GM23248 (cell line): Measurements from ENCODE around the gene TCEAL5. TPM values are rescaled to one million over a fixed set of nuclear protein-coding genes. Genes with fewer than 3 reads are reported as not detected.
"Not testable (repeated sequence)": the region's sequence is repeated elsewhere in the genome, so short reads cannot be mapped to it uniquely, and the experiment has no call there.

Source experiments
- DNase-seq: peaks from one replicate; pipeline ENCODE4 v3.0.0-alpha.2; 2015
- H2AFZ ChIP-seq: fragments of 200-600 bp; sonication (generic); 2 replicates; pipeline ENCODE4 v1.6.1; 2016; ENCODE audit warnings: antibody characterized with exemption
- H3F3A ChIP-seq: fragments of 200-600 bp; sonication (generic); 2 replicates; pipeline ENCODE4 v1.6.1; 2016; ENCODE audit warnings: mild to moderate bottlenecking, antibody characterized with exemption, mixed run types; ENCODE audit not compliant: insufficient read depth
- H3K27ac ChIP-seq: fragments of 200-600 bp; sonication (generic); 2 replicates; pipeline ENCODE4 v1.5.1; 2016; ENCODE audit warnings: mild to moderate bottlenecking
- H3K27me3 ChIP-seq: fragments of 200-600 bp; sonication (generic); replicated peaks from 2 replicates; pipeline ENCODE4 v1.6.1; 2016; ENCODE audit warnings: mild to moderate bottlenecking; ENCODE audit not compliant: insufficient read depth
- H3K36me3 ChIP-seq: fragments of 200-600 bp; sonication (generic); 2 replicates; pipeline ENCODE4 v1.6.1; 2016; ENCODE audit warnings: low read depth, mild to moderate bottlenecking
- H3K4me1 ChIP-seq: fragments of 200-600 bp; sonication (generic); 2 replicates; pipeline ENCODE4 v1.6.1; 2016; ENCODE audit warnings: mild to moderate bottlenecking; ENCODE audit not compliant: insufficient read depth
- H3K4me2 ChIP-seq: fragments of 200-600 bp; sonication (generic); one replicate; pipeline ENCODE4 v1.6.1; 2016; ENCODE audit warnings: mild to moderate bottlenecking; ENCODE audit not compliant: unreplicated experiment
- H3K4me3 ChIP-seq: fragments of 200-600 bp; sonication (generic); 2 replicates; pipeline ENCODE4 v1.5.1; 2016; ENCODE audit warnings: mild to moderate bottlenecking
- H3K79me2 ChIP-seq: fragments of 200-600 bp; sonication (generic); 2 replicates; pipeline ENCODE4 v1.6.1; 2016; ENCODE audit warnings: mild to moderate bottlenecking; ENCODE audit not compliant: insufficient read depth
- H3K9ac ChIP-seq: fragments of 200-600 bp; sonication (generic); 2 replicates; pipeline ENCODE4 v1.6.1; 2016; ENCODE audit warnings: mild to moderate bottlenecking
- H3K9me2 ChIP-seq: fragments of 200-600 bp; sonication (generic); 2 replicates; pipeline ENCODE4 v1.6.1; 2016; ENCODE audit warnings: mixed run types, mild to moderate bottlenecking, moderate library complexity; ENCODE audit not compliant: insufficient read depth
- H3K9me3 ChIP-seq: fragments of 200-600 bp; sonication (generic); one replicate; pipeline ENCODE4 v1.6.1; 2017; ENCODE audit warnings: low read depth
- H4K20me1 ChIP-seq: fragments of 200-600 bp; sonication (generic); 2 replicates; pipeline ENCODE4 v1.6.0; 2016; ENCODE audit not compliant: insufficient read depth
- EZH2 ChIP-seq: fragments of 200-600 bp; sonication (generic); IDR thresholded peaks from 2 replicates; pipeline ENCODE4 v1.6.1; 2018; ENCODE audit warnings: antibody characterized with exemption, mild to moderate bottlenecking; ENCODE audit not compliant: insufficient read depth, poor library complexity, severe bottlenecking
- EZH2phosphoT487 ChIP-seq: fragments of 200-600 bp; sonication (generic); IDR thresholded peaks from 2 replicates; pipeline ENCODE4 v1.6.1; 2018; ENCODE audit warnings: antibody characterized with exemption, moderate library complexity, mild to moderate bottlenecking, low read depth; ENCODE audit not compliant: insufficient read depth
- WGBS, 2 experiments: methylation state at CpG; one replicate each; pipeline ENCODE4 v1.1.6; 2015 to 2017; ENCODE audit warnings: low lambda C conversion rate in 2 of 2, low coverage in 1 of 2; ENCODE audit errors: missing lambda C conversion rate in 2 of 2; 5-methylcytosine and 5-hydroxymethylcytosine counted together
- in situ Hi-C: fragments of 300-500 bp; cut with MboI; formaldehyde crosslinking; loops from 2 replicates; pipeline ENCODE4 v1.15.0; 2020
- polyA plus RNA-seq: library from polyadenylated mRNA; unstranded; fragments of >200 nt; fragmentation: Nextera tagmentation; extraction: Ambion mirVana; gene quantifications from 2 replicates; pipeline ENCODE4 v1.2.1, GENCODE V29; 2016
- total RNA-seq: library from RNA; depleted of rRNA; stranded (reverse); fragments of >200 nt; shearing (Covaris generic); gene quantifications from 2 replicates; pipeline ENCODE4 v1.2.3, GENCODE V29; 2014; rRNA removed

The TCEAL5 gene
- total and polyA plus RNA-seq, 2 experiments from 2014 or later = not detected

GRCh38 chrX:103236296-103236695 lies 40.3 kb downstream of the TCEAL5 start:
- WGBS, 2 experiments = 33% methylated on average over 1 of the region's 1 CpG; no CpG with 5 or more reads in 1 of the 2 experiments
- no peak overlapping the region for H3K4me2 ChIP-seq
- H3K79me2 ChIP-seq = no peaks in the 10 kb centered on the region
- no peak overlapping the region for H3K27ac ChIP-seq
- H3K4me3 ChIP-seq = no peak overlapping the region
- no peak for TF ChIP-seq EZH2
- TF ChIP-seq EZH2phosphoT487 = no peak
- H3K9me3 ChIP-seq = no peaks in the 10 kb centered on the region
- H2AFZ ChIP-seq = no peak overlapping the region
- DNase-seq = no peak
- H3K27me3 ChIP-seq = no peaks in the 10 kb centered on the region
- no peaks in the 10 kb centered on the region for H3K36me3 ChIP-seq
- no peaks in the 10 kb centered on the region for H3K9me2 ChIP-seq
- in situ Hi-C loops = no loop called here
- no peaks in the 10 kb centered on the region for H4K20me1 ChIP-seq
- H3K9ac ChIP-seq = no peak overlapping the region
- no peaks in the 10 kb centered on the region for H3K4me1 ChIP-seq
- no peaks in the 10 kb centered on the region for H3F3A ChIP-seq

GRCh38 chrX:103235608-103236007 lies 40.9 kb downstream of the TCEAL5 start:
- H3K4me2 ChIP-seq, H2AFZ ChIP-seq, H3K27ac ChIP-seq, H3K27me3 ChIP-seq, H3F3A ChIP-seq, in situ Hi-C loops, H4K20me1 ChIP-seq, H3K4me3 ChIP-seq, H3K79me2 ChIP-seq, H3K4me1 ChIP-seq, H3K36me3 ChIP-seq, H3K9me2 ChIP-seq, DNase-seq, H3K9me3 ChIP-seq, H3K9ac ChIP-seq: not testable (repeated sequence)
- 41 to 55% methylated on average over 2 of the region's 2 CpGs for WGBS, 2 experiments

GRCh38 chrX:103234869-103235268 lies 41.7 kb downstream of the TCEAL5 start:
- H3K4me1 ChIP-seq = no peaks in the 10 kb centered on the region
- no peaks in the 10 kb centered on the region for H4K20me1 ChIP-seq
- no peak for DNase-seq
- H3K4me2 ChIP-seq = no peak overlapping the region
- no peak overlapping the region for H3K4me3 ChIP-seq
- H3K27me3 ChIP-seq = no peaks in the 10 kb centered on the region
- H3K36me3 ChIP-seq = no peaks in the 10 kb centered on the region
- 45 to 65% methylated on average over 1 of the region's 1 CpG for WGBS, 2 experiments
- H3K9me3 ChIP-seq = no peaks in the 10 kb centered on the region
- H3K79me2 ChIP-seq = no peaks in the 10 kb centered on the region
- TF ChIP-seq EZH2 (no peak), EZH2phosphoT487 (no peak)
- H2AFZ ChIP-seq = no peak overlapping the region
- H3K9me2 ChIP-seq = no peaks in the 10 kb centered on the region
- H3K27ac ChIP-seq = no peak overlapping the region
- H3K9ac ChIP-seq = no peak overlapping the region
- H3F3A ChIP-seq = no peaks in the 10 kb centered on the region
- in situ Hi-C loops = no loop called here

- Histone ChIP-seq H3K36me3 (no peaks in the 10 kb centered on the region), H3K79me2 (no peaks in the 10 kb centered on the region), H3K9me2 (no peaks in the 10 kb centered on the region), H2AFZ (no peak overlapping the region), H3K27ac (no peak overlapping the region), H3K4me1 (no peaks in the 10 kb centered on the region), H3K9me3 (no peaks in the 10 kb centered on the region), H3K4me3 (no peak overlapping the region), H4K20me1 (no peaks in the 10 kb centered on the region), H3K9ac (no peak overlapping the region), H3F3A (no peaks in the 10 kb centered on the region), H3K4me2 (no peak overlapping the region), H3K27me3 (no peaks in the 10 kb centered on the region)
- no peak for DNase-seq
- in situ Hi-C loops = no loop called here
- TF ChIP-seq EZH2phosphoT487 (no peak), EZH2 (no peak)
- 30 to 70% methylated on average over 1 to 2 of the region's 2 CpGs for WGBS, 2 experiments
Measured at GRCh38 chrX:103233263-103233662, 43.3 kb downstream of the TCEAL5 start.

- DNase-seq, H3K9ac ChIP-seq, H3K79me2 ChIP-seq, H3K27ac ChIP-seq, H3K4me2 ChIP-seq, H4K20me1 ChIP-seq, H3K27me3 ChIP-seq, H3K9me3 ChIP-seq, H3K9me2 ChIP-seq, H2AFZ ChIP-seq, H3F3A ChIP-seq, H3K36me3 ChIP-seq, in situ Hi-C loops, H3K4me1 ChIP-seq, H3K4me3 ChIP-seq: not testable (repeated sequence)
- 26 to 30% methylated on average over 3 to 4 of the region's 4 CpGs for WGBS, 2 experiments
Measured at GRCh38 chrX:103225918-103226317, 50.6 kb downstream of the TCEAL5 start.

Other genes with a start within 250 kb of the TCEAL5 start
- 73.0 and 91.8 TPM in 2 replicates for gene BEX1, start 212.6 kb downstream of the TCEAL5 start, total RNA-seq
- 79.4 and 79.9 TPM in 2 replicates for gene BEX1, start 212.6 kb downstream of the TCEAL5 start, polyA plus RNA-seq
- 13.6 and 31.4 TPM in 2 replicates for gene NXF3, start 183.6 kb downstream of the TCEAL5 start, total RNA-seq
- gene NXF3, start 183.6 kb downstream of the TCEAL5 start, polyA plus RNA-seq = 6.6 and 7.9 TPM in 2 replicates
- gene BEX4, start 61.6 kb downstream of the TCEAL5 start, total RNA-seq = 0.54 and 2.4 TPM in 2 replicates
- gene BEX4, start 61.6 kb downstream of the TCEAL5 start, polyA plus RNA-seq = 2.4 TPM in 2 replicates
- gene TCEAL8, start 21.6 kb downstream of the TCEAL5 start, total RNA-seq = 87.3 and 97.7 TPM in 2 replicates
- 104 TPM in 2 replicates for gene TCEAL8, start 21.6 kb downstream of the TCEAL5 start, polyA plus RNA-seq
- gene BEX2, start 34.2 kb upstream of the TCEAL5 start, total RNA-seq = not detected in 2 replicates
- not detected in 2 replicates for gene BEX2, start 34.2 kb upstream of the TCEAL5 start, polyA plus RNA-seq
- 8.0 and 17.1 TPM in 2 replicates for gene TCEAL7, start 53.5 kb upstream of the TCEAL5 start, total RNA-seq
- 21.8 and 21.9 TPM in 2 replicates for gene TCEAL7, start 53.5 kb upstream of the TCEAL5 start, polyA plus RNA-seq
- 86.4 and 107 TPM in 2 replicates for gene TCEAL9, start 79.8 kb upstream of the TCEAL5 start, total RNA-seq
- 188 and 192 TPM in 2 replicates for gene TCEAL9, start 79.8 kb upstream of the TCEAL5 start, polyA plus RNA-seq
- 129 and 154 TPM in 2 replicates for gene BEX3, start 99.8 kb upstream of the TCEAL5 start, total RNA-seq
- 300 and 313 TPM in 2 replicates for gene BEX3, start 99.8 kb upstream of the TCEAL5 start, polyA plus RNA-seq
- gene RAB40A, start 242.7 kb upstream of the TCEAL5 start, total RNA-seq = not detected in 2 replicates
- 0.16 and 0.34 TPM in 2 replicates for gene RAB40A, start 242.7 kb upstream of the TCEAL5 start, polyA plus RNA-seq